Trophoblast cell (in vitro differentiated cells and primary cell): ENCODE results near the gene RNF166.

Source experiments
- DNase-seq, 2 donors: peaks; one replicate each; pipeline ENCODE4 v3.0.0-alpha.2; 2016
- H2AFZ ChIP-seq: 2 replicates; pipeline ENCODE4 v1.6.1; 2013; ENCODE audit warnings: low read length, moderate library complexity, mild to moderate bottlenecking; ENCODE audit not compliant: insufficient read depth, poor library complexity
- H2AK5ac ChIP-seq: 2 replicates; pipeline ENCODE4 v1.6.1; 2013; ENCODE audit warnings: mild to moderate bottlenecking, low read length
- H2BK120ac ChIP-seq: 2 replicates; pipeline ENCODE4 v1.6.1; 2013; ENCODE audit warnings: low read length, mild to moderate bottlenecking, moderate library complexity; ENCODE audit not compliant: insufficient read depth, poor library complexity
- H2BK12ac ChIP-seq: 2 replicates; pipeline ENCODE4 v1.6.1; 2013; ENCODE audit warnings: mild to moderate bottlenecking, low read length, moderate library complexity
- H2BK5ac ChIP-seq: 2 replicates; pipeline ENCODE4 v1.6.1; 2013; ENCODE audit warnings: low read length, low read depth, moderate library complexity, mild to moderate bottlenecking; ENCODE audit not compliant: poor library complexity
- H3K14ac ChIP-seq: 2 replicates; pipeline ENCODE4 v1.6.1; 2013; ENCODE audit warnings: mild to moderate bottlenecking, low read length
- H3K18ac ChIP-seq: 2 replicates; pipeline ENCODE4 v1.6.1; 2013; ENCODE audit warnings: mild to moderate bottlenecking, low read length
- H3K23ac ChIP-seq: 2 replicates; pipeline ENCODE4 v1.6.1; 2013; ENCODE audit warnings: low read length
- H3K27ac ChIP-seq: 2 replicates; pipeline ENCODE4 v1.5.1; 2013; ENCODE audit warnings: low read depth, mild to moderate bottlenecking, inconsistent platforms, low read length, moderate library complexity
- H3K27me3 ChIP-seq: 2 replicates; pipeline ENCODE4 v1.6.1; 2013; ENCODE audit warnings: inconsistent platforms, mild to moderate bottlenecking, low read length, moderate library complexity; ENCODE audit not compliant: insufficient read depth
- H3K36me3 ChIP-seq, 2 experiments: 1 replicate in 1 of 2; 2 replicates in 1 of 2; pipeline ENCODE4 v1.6.1; 2013; ENCODE audit warnings: low read length in 2 of 2, mild to moderate bottlenecking in 2 of 2, moderate library complexity in 1 of 2; ENCODE audit not compliant: insufficient read depth in 2 of 2, control insufficient read depth in 1 of 2
- H3K4ac ChIP-seq: 2 replicates; pipeline ENCODE4 v1.6.1; 2013; ENCODE audit warnings: low read depth, mild to moderate bottlenecking, low read length, moderate library complexity
- H3K4me1 ChIP-seq, 2 experiments: 1 replicate in 1 of 2; 2 replicates in 1 of 2; pipeline ENCODE4 v1.6.1; 2013; ENCODE audit warnings: low read length in 2 of 2, mild to moderate bottlenecking in 2 of 2, moderate library complexity in 1 of 2; ENCODE audit not compliant: insufficient read depth in 2 of 2, control insufficient read depth in 1 of 2
- H3K4me2 ChIP-seq: 2 replicates; pipeline ENCODE4 v1.6.1; 2013; ENCODE audit warnings: inconsistent platforms, mild to moderate bottlenecking, low read length, moderate library complexity
- H3K4me3 ChIP-seq: 2 replicates; pipeline ENCODE4 v1.5.1; 2013; ENCODE audit warnings: mild to moderate bottlenecking, low read depth, low read length, inconsistent platforms
- H3K79me1 ChIP-seq: one replicate; pipeline ENCODE4 v1.6.1; 2013; ENCODE audit warnings: low read length
- H3K79me2 ChIP-seq: 2 replicates; pipeline ENCODE4 v1.6.1; 2013; ENCODE audit warnings: low read length, mild to moderate bottlenecking; ENCODE audit not compliant: control insufficient read depth, insufficient read depth, poor library complexity
- H3K9ac ChIP-seq: 2 replicates; pipeline ENCODE4 v1.6.1; 2013; ENCODE audit warnings: mild to moderate bottlenecking, low read length
- H3K9me3 ChIP-seq: 2 replicates; pipeline ENCODE4 v1.6.1; 2013; ENCODE audit warnings: low read depth, mild to moderate bottlenecking, control low read depth, inconsistent platforms, low read length; ENCODE audit not compliant: insufficient read depth
- H4K12ac ChIP-seq: 2 replicates; pipeline ENCODE4 v1.6.1; 2013; ENCODE audit warnings: low read depth, mild to moderate bottlenecking, low read length, moderate library complexity
- H4K8ac ChIP-seq: 2 replicates; pipeline ENCODE4 v1.6.1; 2013; ENCODE audit warnings: low read depth, mild to moderate bottlenecking, low read length, moderate library complexity
- H4K91ac ChIP-seq: one replicate; pipeline ENCODE4 v1.6.1; 2013; ENCODE audit warnings: low read depth, mild to moderate bottlenecking, low read length, moderate library complexity
- WGBS: extraction: QIAGEN DNeasy Blood & Tissue Kit; methylation state at CpG from one replicate; pipeline ENCODE4 v1.1.7; 2013; ENCODE audit warnings: missing lambda C conversion rate; ENCODE audit not compliant: insufficient read length, insufficient coverage; ENCODE audit errors: extremely low coverage; 5-methylcytosine and 5-hydroxymethylcytosine counted together

RNF166 gene

GRCh38 chr16:88697831-88698615 lies 8.2 kb downstream of the RNF166 start:
- WGBS: no CpG with 5 or more reads among the region's 37 CpGs
- Histone ChIP-seq H4K91ac (no peak overlapping the region), H4K8ac (no peak overlapping the region)

GRCh38 chr16:88697116-88697830 lies 8.9 kb downstream of the RNF166 start:
- no peak overlapping the region for H3K23ac ChIP-seq
- DNase-seq: no peak
- WGBS: no CpG with 5 or more reads among the region's 47 CpGs

More at GRCh38 chr16:88697831-88698615, 8.2 kb downstream of the RNF166 start:
- Histone ChIP-seq H3K18ac (no peak overlapping the region), H3K14ac (no peak overlapping the region), H3K4me1 (no peaks in the 10 kb centered on the region), H2BK120ac (no peak overlapping the region), H3K79me1 (no peaks in the 10 kb centered on the region), H4K12ac (no peak overlapping the region), H3K4ac (no peak overlapping the region), H3K27ac (no peak overlapping the region), H2BK5ac (no peak overlapping the region), H3K79me2 (no peaks in the 10 kb centered on the region), H2BK12ac (no peak overlapping the region), H3K23ac (no peak overlapping the region), H3K4me3 (no peak overlapping the region), H3K9ac (no peak overlapping the region), H3K36me3 (peaks cover 27 to 29% of the 10 kb centered on the region in 2 experiments), H3K27me3 (no peaks in the 10 kb centered on the region), H3K4me2 (no peak overlapping the region), H3K9me3 (peaks cover 2% of the 10 kb centered on the region), H2AK5ac (no peak overlapping the region), H2AFZ (no peak overlapping the region)
- no peak for DNase-seq

DNA sequence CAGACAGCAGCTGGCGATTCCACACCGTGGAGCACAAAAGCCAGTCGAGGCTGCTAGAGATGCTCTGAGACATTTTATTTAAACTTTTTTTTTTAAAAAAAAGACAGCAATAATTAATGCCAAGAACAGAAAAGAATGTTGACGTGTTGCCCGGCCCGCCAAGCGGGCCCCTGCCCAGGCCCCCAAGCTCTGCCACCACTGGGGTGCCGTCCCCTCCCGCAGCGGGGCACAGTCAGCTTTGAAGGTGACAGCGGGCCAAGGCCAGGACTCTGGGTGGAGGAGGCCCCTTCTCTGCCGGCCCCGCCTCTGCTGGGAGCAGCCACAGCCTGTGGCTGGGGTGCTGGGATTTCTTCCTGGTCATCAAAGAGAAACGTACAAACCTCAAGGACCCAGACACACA lies 9.8 kb downstream of the RNF166 start:
- H3K23ac ChIP-seq: no peak overlapping the region
- no peak overlapping the region for H2AK5ac ChIP-seq
- no CpG with 5 or more reads among the region's 14 CpGs for WGBS
- no peak overlapping the region for H3K18ac ChIP-seq
- H3K9ac ChIP-seq: no peak overlapping the region
- H3K36me3 ChIP-seq: peaks cover 25 to 29% of the 10 kb centered on the region in 2 experiments
- no peak overlapping the region for H3K14ac ChIP-seq
- no peak overlapping the region for H2BK12ac ChIP-seq
- H3K79me1 ChIP-seq: no peaks in the 10 kb centered on the region
- H3K9me3 ChIP-seq: peaks cover 2% of the 10 kb centered on the region
- no peak overlapping the region for H3K4me2 ChIP-seq
- no peak overlapping the region for H4K12ac ChIP-seq
- H3K4ac ChIP-seq: no peak overlapping the region
- DNase-seq: no peak
- no peak overlapping the region for H2AFZ ChIP-seq
- no peaks in the 10 kb centered on the region for H3K79me2 ChIP-seq
- no peak overlapping the region for H3K27ac ChIP-seq
- no peak overlapping the region for H4K8ac ChIP-seq
- no peaks in the 10 kb centered on the region for H3K4me1 ChIP-seq
- H2BK120ac ChIP-seq: no peak overlapping the region
- H3K27me3 ChIP-seq: no peaks in the 10 kb centered on the region
- H4K91ac ChIP-seq: no peak overlapping the region
- no peak overlapping the region for H3K4me3 ChIP-seq
- H2BK5ac ChIP-seq: no peak overlapping the region

More at GRCh38 chr16:88697116-88697830, 8.9 kb downstream of the RNF166 start:
- Histone ChIP-seq H3K36me3 (peaks cover 26 to 29% of the 10 kb centered on the region in 2 experiments), H3K4ac (no peak overlapping the region), H3K18ac (no peak overlapping the region), H3K79me2 (no peaks in the 10 kb centered on the region), H2AFZ (no peak overlapping the region), H4K91ac (no peak overlapping the region), H3K9me3 (peaks cover 2% of the 10 kb centered on the region), H4K12ac (no peak overlapping the region), H2BK120ac (no peak overlapping the region), H2AK5ac (no peak overlapping the region), H4K8ac (no peak overlapping the region), H3K4me2 (no peak overlapping the region), H3K4me1 (no peaks in the 10 kb centered on the region), H3K14ac (no peak overlapping the region), H2BK12ac (no peak overlapping the region), H2BK5ac (no peak overlapping the region), H3K4me3 (no peak overlapping the region), H3K27me3 (no peaks in the 10 kb centered on the region), H3K9ac (no peak overlapping the region), H3K79me1 (no peaks in the 10 kb centered on the region), H3K27ac (no peak overlapping the region)

GRCh38 chr16:88695753-88696152 lies 10.5 kb downstream of the RNF166 start:
- H2BK12ac ChIP-seq: no peak overlapping the region
- no peak overlapping the region for H3K4ac ChIP-seq
- H3K27ac ChIP-seq: no peak overlapping the region
- H3K4me3 ChIP-seq: no peak overlapping the region
- no peak for DNase-seq
- H4K12ac ChIP-seq: no peak overlapping the region
- no peak overlapping the region for H4K91ac ChIP-seq
- no peak overlapping the region for H3K23ac ChIP-seq
- no peaks in the 10 kb centered on the region for H3K79me1 ChIP-seq
- H3K9me3 ChIP-seq: peaks cover 2% of the 10 kb centered on the region
- H3K4me1 ChIP-seq: no peaks in the 10 kb centered on the region
- no peak overlapping the region for H3K9ac ChIP-seq
- H2AFZ ChIP-seq: no peak overlapping the region
- H2BK120ac ChIP-seq: no peak overlapping the region
- no peaks in the 10 kb centered on the region for H3K27me3 ChIP-seq
- H3K14ac ChIP-seq: no peak overlapping the region
- H3K36me3 ChIP-seq: peaks cover 25 to 29% of the 10 kb centered on the region in 2 experiments
- no peak overlapping the region for H3K4me2 ChIP-seq
- no peaks in the 10 kb centered on the region for H3K79me2 ChIP-seq
- H2AK5ac ChIP-seq: no peak overlapping the region
- no CpG with 5 or more reads among the region's 7 CpGs for WGBS
- no peak overlapping the region for H2BK5ac ChIP-seq
- no peak overlapping the region for H4K8ac ChIP-seq
- H3K18ac ChIP-seq: no peak overlapping the region
